Amniotic epithelial cell (primary cell): Measurements from ENCODE around the gene SCCPDH.
"Not testable (repeated sequence)": the region's sequence is repeated elsewhere in the genome, so short reads cannot be mapped to it uniquely, and the experiment has no call there.

Experiments used
- DNase-seq: peaks from one replicate; pipeline ENCODE4 v3.0.0-alpha.2; 2010; ENCODE audit warnings: low read depth

The SCCPDH gene

DNA sequence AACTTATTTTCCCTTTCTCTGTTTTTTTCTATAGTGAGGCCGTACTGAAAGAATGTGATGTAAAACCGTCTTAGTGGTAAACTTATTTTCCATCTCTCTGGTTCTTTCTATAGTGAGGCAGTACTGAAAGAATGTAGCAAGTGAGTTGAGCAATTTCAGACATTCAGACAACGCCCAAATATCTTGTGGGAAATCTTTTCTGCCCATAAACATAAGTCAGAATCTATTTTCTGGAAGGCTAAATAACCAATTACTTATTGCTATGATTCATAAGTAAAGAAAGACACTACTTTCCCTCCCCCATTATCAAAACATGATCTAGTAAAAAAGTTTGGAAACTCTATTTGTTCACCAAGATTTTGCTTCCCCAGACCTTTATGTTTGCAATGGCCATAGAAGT is 18.8 kb upstream of the SCCPDH start:
- peak; percentile 98 for DNase-seq

GRCh38 chr1:246708166-246708565 is 16.0 kb upstream of the SCCPDH start:
- peak; percentile 82 for DNase-seq

- no peak for DNase-seq
Observed at GRCh38 chr1:246709196-246709595, 15.0 kb upstream of the SCCPDH start.

- DNase-seq, result no peak
Observed at GRCh38 chr1:246709835-246710234, 14.4 kb upstream of the SCCPDH start.

DNA sequence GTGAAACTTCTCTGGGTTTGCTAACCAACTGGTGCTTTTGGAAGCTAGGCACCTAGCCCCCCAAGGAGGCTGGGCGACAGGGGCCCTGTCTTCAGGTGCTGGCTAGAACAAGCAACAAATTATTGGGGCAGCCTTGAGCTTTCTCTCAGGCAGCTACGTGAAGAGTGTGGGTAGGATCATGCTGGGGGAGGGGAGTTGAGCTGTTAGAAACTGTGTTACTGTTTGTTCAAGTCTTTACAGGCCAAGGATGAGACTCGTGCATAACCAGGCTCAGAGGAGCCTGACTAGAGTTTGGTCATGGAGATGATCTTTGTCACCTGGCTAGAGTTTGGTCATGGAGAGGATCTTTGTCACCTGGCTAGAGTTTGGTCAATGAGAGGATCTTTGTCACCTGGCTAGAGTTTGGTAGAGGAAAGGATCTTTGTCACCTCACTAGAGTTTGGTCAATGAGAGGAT is 12.6 kb upstream of the SCCPDH start:
- DNase-seq, result no peak

- not testable (repeated sequence) for DNase-seq
Observed at GRCh38 chr1:246712428-246712827, 11.8 kb upstream of the SCCPDH start.

DNA sequence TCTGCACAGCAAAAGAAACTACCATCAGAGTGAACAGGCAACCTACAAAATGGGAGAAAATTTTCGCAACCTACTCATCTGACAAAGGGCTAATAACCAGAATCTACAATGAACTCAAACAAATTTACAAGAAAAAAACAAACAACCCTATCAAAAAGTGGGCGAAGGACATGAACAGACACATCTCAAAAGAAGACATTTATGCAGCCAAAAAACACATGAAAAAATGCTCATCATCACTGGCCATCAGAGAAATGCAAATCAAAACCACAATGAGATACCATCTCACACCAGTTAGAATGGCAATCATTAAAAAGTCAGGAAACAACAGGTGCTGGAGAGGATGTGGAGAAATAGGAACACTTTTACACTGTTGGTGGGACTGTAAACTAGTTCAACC is 4.8 kb upstream of the SCCPDH start:
- not testable (repeated sequence) for DNase-seq

DNA sequence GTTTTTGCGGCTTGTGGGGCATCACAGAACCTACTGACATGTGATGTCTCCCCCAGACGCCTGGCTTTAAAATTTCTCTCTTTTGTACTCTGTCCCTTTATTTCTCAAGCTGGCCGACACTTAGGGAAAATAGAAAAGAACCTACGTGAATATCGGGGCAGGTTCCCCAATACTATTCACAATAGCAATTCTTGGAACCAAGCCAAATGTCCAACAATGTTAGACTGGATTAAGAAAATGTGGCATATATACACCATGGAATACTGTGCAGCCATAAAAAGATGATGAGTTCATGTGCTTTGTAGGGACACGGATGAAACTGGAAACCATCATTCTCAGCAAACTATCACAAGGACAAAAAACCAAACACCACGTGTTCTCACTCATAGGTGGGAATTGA is 3.4 kb upstream of the SCCPDH start:
- DNase-seq, result not testable (repeated sequence)

DNA sequence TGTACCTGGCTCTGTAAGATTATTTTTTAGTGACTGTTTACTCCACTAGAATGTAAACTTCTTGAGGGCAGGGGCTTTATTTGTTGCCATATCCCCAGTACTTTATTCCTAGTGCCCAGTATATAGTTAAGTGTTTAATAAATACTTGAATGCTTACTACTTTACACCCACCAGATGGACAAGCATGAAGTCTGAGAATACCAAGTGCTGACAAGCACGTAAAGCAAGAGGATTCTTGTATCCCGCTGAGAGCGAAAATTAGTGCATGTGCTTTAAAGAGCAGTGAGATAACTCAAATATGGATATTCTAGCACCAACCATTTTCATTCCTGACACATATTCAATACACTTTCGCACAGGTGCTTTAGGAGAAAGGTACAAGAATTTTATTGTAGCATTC is 1.5 kb upstream of the SCCPDH start:
- DNase-seq, result no peak

- peak; percentile 26 for DNase-seq
Observed at GRCh38 chr1:246724731-246725095, 504 bp downstream of the SCCPDH start.

DNA sequence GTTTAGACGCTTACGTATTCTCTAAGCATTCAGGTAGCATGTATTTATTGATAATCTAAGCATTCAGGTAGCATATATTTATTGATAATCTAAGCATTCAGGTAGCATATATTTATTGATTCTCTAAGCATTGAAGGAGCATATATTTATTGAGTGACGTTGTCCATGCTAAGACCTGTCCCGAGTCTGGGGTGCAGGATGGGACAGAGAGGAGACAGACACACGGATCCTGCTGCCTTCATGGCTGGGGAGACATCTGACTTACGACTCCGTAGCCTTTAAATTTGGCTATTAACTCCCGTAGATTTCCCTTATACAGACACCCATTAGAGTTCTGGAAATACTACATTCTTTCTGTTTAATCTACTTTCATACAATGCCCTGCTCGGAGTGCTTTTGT is 982 bp downstream of the SCCPDH start:
- no peak for DNase-seq

- peak; percentile 23 for DNase-seq
Observed at GRCh38 chr1:246726255-246726679, 2.1 kb downstream of the SCCPDH start.

DNA sequence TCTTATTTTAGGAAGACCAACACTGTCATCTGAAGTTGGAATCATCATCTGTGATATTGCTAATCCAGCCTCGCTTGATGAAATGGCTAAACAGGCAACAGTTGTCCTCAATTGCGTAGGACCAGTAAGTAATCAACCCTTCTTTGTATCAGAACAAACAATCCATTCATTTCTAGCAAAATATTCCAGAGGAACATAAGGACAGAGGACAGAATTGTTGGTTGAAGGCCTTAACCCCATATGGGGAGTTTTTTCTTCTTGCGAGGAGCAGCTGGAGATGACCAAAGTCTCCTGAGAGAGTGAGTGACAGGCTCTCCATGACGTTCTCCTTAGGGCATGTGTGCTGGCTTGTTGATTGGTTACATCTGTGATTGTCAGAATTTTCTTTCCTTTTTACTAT is 2.7 kb downstream of the SCCPDH start:
- DNase-seq, result no peak

GRCh38 chr1:246727594-246727993 is 3.4 kb downstream of the SCCPDH start:
- no peak for DNase-seq

GRCh38 chr1:246728311-246728710 is 4.1 kb downstream of the SCCPDH start:
- peak; percentile 86 for DNase-seq

GRCh38 chr1:246729040-246729439 is 4.8 kb downstream of the SCCPDH start:
- not testable (repeated sequence) for DNase-seq

GRCh38 chr1:246730839-246731238 is 6.6 kb downstream of the SCCPDH start:
- DNase-seq, result peak; percentile 29

DNA sequence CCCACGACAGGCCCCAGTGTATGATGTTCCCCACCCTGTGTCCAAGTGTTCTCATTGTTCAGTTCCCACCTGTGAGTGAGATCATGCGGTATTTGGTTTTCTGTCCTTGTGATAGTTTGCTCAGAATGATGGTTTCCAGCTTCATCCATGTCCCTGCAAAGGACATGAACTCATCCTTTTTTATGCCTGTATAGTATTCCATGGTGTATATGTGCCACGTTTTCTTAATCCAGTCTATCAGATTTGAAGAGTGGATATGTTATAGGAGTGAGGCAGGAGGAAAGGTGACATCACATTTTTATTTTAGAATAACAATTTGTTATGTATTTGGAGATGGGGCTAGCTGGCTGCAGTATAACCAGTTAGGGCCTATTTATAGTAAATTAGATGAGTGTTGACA is 7.7 kb downstream of the SCCPDH start:
- DNase-seq, result not testable (repeated sequence)

GRCh38 chr1:246733704-246734103 is 9.5 kb downstream of the SCCPDH start:
- DNase-seq, result no peak

DNA sequence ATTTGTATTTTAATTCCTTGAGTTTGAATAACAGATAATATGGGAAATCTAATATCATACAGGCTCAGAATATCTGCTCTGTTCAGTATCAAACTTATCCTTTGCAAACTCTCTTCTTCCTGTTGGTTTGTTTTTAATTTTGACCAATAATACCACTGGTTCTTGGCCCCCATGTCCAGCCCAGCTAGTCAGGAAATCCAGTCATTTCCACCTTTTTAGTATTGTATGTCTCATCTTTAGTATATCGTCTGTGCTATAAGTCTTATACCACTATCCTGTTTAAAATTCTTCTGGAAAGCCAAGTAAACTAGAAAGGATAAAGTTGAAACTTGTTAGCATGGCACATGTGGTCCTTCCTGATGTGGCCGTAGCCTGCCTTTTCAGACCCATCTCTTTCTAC is 10.7 kb downstream of the SCCPDH start:
- no peak for DNase-seq

DNA sequence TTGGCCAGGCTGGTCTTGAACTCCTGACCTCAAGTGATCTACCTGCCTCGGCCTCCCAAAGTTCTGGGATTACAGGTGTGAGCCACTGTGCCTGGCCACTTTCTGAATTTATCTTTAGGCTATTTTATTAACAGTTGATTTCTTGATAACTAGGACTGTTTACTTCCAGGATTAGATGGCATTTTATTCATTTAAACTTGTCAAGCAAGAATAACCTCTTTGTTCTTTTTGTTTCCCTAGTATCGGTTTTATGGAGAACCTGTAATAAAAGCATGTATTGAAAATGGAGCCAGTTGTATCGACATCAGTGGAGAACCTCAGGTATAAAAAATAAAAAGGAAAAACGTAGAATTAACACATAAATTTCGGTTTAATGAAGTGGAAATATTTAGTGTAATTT is 11.5 kb downstream of the SCCPDH start:
- DNase-seq, result no peak

DNA sequence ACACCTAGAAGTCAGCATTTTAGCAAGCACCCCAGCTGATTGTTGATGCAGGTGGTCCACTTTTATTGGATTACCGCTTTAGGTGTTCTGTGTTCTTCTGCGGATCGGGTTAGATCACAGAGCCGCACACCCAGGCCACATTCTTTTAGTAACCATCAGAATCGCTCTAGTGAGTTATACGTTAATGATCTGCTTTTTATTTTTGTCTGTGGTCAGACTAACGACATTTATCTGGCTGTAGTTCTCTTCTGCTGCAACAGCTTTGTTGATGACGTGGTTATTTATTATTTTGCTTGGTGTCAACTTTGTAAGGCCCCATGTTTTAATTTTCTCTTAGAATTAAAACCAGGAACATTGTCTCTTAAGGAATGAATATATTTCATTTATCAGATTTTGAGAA is 18.2 kb downstream of the SCCPDH start:
- no peak for DNase-seq

DNA sequence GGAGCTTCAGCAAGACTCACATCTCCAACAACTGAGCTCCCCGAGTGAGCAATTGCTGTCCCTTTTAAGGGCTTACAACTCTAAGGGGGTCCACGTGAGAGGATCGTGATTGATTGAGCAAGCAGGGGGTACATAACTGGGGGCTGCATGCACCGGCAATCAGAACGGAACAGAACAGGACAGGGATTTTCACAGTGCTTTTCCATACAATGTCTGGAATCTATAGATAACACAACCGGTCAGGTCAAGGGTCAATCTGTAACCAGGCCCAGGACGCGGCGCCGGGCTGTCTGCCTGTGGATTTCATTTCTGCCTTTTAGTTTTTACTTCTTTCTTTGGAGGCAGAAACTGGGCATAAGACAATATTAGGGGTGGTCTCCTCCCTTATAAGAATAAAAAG is 21.9 kb downstream of the SCCPDH start:
- not testable (repeated sequence) for DNase-seq

- DNase-seq, result no peak
Observed at GRCh38 chr1:246748006-246748405, 23.8 kb downstream of the SCCPDH start.

GRCh38 chr1:246748867-246749266 is 24.7 kb downstream of the SCCPDH start:
- DNase-seq, result peak; percentile 58
